HL-60 (cell line): ENCODE measurements around the gene HMGB1.

Source experiments
- CTCF ChIP-seq: IDR thresholded peaks from one replicate; pipeline ENCODE4 v1.5.1; 2011; ENCODE audit warnings: low read length, control low read depth, inconsistent platforms; ENCODE audit not compliant: insufficient read depth
- POLR2AphosphoS5 ChIP-seq: IDR thresholded peaks from 2 replicates; pipeline ENCODE4 v1.6.1; 2012; ENCODE audit warnings: low read depth
- REST ChIP-seq: IDR thresholded peaks from 2 replicates; pipeline ENCODE4 v1.6.1; 2012; ENCODE audit warnings: low read depth; ENCODE audit not compliant: insufficient replicate concordance

GRCh38 chr13:30477346-30478195 is 11.8 kb upstream of the HMGB1 start:
- no peak for TF ChIP-seq REST
- no peak for TF ChIP-seq CTCF
- no peak for TF ChIP-seq POLR2AphosphoS5
